HG03139 (cell line): ENCODE data around the gene LRBA.
"Not testable (repeated sequence)": the region's sequence is repeated elsewhere in the genome, so short reads cannot be mapped to it uniquely, and the experiment has no call there.

Experiments
- ATAC-seq: cut with Tn5 transposase; IDR thresholded peaks from one replicate; pipeline ENCODE4 v1.9.1; 2021; ENCODE audit not compliant: unreplicated experiment

LRBA gene

GRCh38 chr4:151015459-151016347, 619 bp upstream of the LRBA start:
- ATAC-seq = peak; percentile 75

GRCh38 chr4:151013944-151014343, 1.1 kb downstream of the LRBA start:
- no peak for ATAC-seq

- no peak for ATAC-seq
Observed at GRCh38 chr4:151013491-151013890, 1.6 kb downstream of the LRBA start.

GRCh38 chr4:151012820-151013219, 2.3 kb downstream of the LRBA start:
- no peak for ATAC-seq

- no peak for ATAC-seq
Observed at GRCh38 chr4:151012376-151012775, 2.7 kb downstream of the LRBA start.

GRCh38 chr4:151004222-151004621, 10.9 kb downstream of the LRBA start:
- no peak for ATAC-seq

- ATAC-seq = no peak
Observed at GRCh38 chr4:151000747-151001429, 14.2 kb downstream of the LRBA start.

- ATAC-seq = no peak
Observed at GRCh38 chr4:150999086-150999485, 16.0 kb downstream of the LRBA start.

GRCh38 chr4:150997141-150997540, 17.9 kb downstream of the LRBA start:
- no peak for ATAC-seq

GRCh38 chr4:150994721-150995120, 20.4 kb downstream of the LRBA start:
- no peak for ATAC-seq

- not testable (repeated sequence) for ATAC-seq
Observed at GRCh38 chr4:150993577-150993976, 21.5 kb downstream of the LRBA start.

- ATAC-seq = no peak
Observed at GRCh38 chr4:150990993-150991392, 24.1 kb downstream of the LRBA start.

- ATAC-seq = no peak
Observed at GRCh38 chr4:150990250-150990649, 24.8 kb downstream of the LRBA start.

GRCh38 chr4:150988238-150988637, 26.8 kb downstream of the LRBA start:
- ATAC-seq = no peak

- no peak for ATAC-seq
Observed at GRCh38 chr4:150987204-150987603, 27.9 kb downstream of the LRBA start.

GRCh38 chr4:150986085-150986484, 29.0 kb downstream of the LRBA start:
- no peak for ATAC-seq

- no peak for ATAC-seq
Observed at GRCh38 chr4:150983851-150984250, 31.2 kb downstream of the LRBA start.

- no peak for ATAC-seq
Observed at GRCh38 chr4:150982557-150983233, 32.4 kb downstream of the LRBA start.

- ATAC-seq = no peak
Observed at GRCh38 chr4:150978738-150979575, 36.1 kb downstream of the LRBA start.

- ATAC-seq = no peak
Observed at GRCh38 chr4:150976478-150977118, 38.5 kb downstream of the LRBA start.
